Loucy (cell line): ENCODE measurements around the gene METAP1D.

Experiments used
- EZH2phosphoT487 ChIP-seq: fragments of 200-600 bp; IDR thresholded peaks from 2 replicates; pipeline ENCODE4 v1.6.1; 2018; ENCODE audit warnings: antibody characterized with exemption, mild to moderate bottlenecking, moderate library complexity, borderline replicate concordance
- TF ChIP-seq, protein P1 (sequence below): fragments of 200-600 bp; sonication (generic); conservative IDR thresholded peaks from 2 replicates; pipeline ENCODE4 v1.5.1; 2014; ENCODE audit warnings: mild to moderate bottlenecking, antibody characterized with exemption, low read length

DNA sequence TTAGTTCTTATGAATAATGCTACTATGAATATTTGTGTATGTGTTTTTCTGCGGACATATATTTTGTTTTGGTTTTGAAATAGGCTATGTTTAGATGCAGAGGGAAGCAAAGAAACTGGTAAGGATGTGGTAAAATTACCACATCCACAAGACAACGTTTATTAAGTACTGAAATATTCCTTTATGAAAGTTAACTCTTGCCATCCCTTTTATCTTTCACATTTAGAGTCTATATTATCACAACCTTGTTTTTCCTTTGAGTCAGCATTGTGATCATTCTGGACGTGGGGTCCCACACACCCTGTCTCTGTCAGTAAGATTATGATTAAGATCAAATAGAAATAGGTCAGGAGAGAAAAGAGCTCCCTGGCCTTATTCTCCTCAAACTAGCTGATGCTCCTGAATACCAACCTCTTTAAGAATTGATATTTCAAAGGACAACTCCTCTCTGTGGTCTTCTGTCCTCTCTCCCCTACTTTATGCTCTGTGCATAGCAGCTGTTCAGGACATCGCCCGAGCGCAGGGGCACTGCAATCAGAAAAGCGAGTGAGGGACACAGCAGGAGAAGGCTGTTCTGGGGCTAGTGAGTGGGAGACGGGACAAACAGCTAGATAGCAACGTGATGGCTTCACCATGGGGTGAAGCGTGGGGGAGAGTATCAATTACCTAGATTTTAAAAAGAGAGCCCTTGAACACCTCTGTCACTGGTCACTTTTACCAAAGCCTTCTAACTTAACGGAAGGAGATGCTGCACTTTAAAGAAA lies 12.2 kb downstream of the METAP1D start:
- TF ChIP-seq, protein P1, sequence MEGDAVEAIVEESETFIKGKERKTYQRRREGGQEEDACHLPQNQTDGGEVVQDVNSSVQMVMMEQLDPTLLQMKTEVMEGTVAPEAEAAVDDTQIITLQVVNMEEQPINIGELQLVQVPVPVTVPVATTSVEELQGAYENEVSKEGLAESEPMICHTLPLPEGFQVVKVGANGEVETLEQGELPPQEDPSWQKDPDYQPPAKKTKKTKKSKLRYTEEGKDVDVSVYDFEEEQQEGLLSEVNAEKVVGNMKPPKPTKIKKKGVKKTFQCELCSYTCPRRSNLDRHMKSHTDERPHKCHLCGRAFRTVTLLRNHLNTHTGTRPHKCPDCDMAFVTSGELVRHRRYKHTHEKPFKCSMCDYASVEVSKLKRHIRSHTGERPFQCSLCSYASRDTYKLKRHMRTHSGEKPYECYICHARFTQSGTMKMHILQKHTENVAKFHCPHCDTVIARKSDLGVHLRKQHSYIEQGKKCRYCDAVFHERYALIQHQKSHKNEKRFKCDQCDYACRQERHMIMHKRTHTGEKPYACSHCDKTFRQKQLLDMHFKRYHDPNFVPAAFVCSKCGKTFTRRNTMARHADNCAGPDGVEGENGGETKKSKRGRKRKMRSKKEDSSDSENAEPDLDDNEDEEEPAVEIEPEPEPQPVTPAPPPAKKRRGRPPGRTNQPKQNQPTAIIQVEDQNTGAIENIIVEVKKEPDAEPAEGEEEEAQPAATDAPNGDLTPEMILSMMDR, result no peak
- no peak for TF ChIP-seq EZH2phosphoT487
